Activated naive CD4-positive, alpha-beta T cell treated with anti-CD3 and anti-CD28 coated beads, Interleukin-2, amount 50 U/mL, for 24 hours (primary cell): ENCODE measurements around the gene DNAH7.

ENCODE experiments used
- H3K27ac Mint-ChIP-seq: one replicate; pipeline ENCODE4 v1.8.0; 2021; ENCODE audit warnings: mild to moderate bottlenecking, mixed read lengths
- H3K27me3 Mint-ChIP-seq: one replicate; pipeline ENCODE4 v1.8.0; 2021; ENCODE audit warnings: mixed read lengths
- H3K36me3 Mint-ChIP-seq: one replicate; pipeline ENCODE4 v1.8.0; 2021; ENCODE audit warnings: mixed read lengths
- H3K4me1 Mint-ChIP-seq: one replicate; pipeline ENCODE4 v1.8.0; 2021; ENCODE audit warnings: mixed read lengths
- H3K4me3 Mint-ChIP-seq: one replicate; pipeline ENCODE4 v1.8.0; 2021; ENCODE audit warnings: mild to moderate bottlenecking, mixed read lengths
- H3K9me3 Mint-ChIP-seq: one replicate; pipeline ENCODE4 v1.8.0; 2021; ENCODE audit warnings: mixed read lengths

Gene DNAH7

DNA sequence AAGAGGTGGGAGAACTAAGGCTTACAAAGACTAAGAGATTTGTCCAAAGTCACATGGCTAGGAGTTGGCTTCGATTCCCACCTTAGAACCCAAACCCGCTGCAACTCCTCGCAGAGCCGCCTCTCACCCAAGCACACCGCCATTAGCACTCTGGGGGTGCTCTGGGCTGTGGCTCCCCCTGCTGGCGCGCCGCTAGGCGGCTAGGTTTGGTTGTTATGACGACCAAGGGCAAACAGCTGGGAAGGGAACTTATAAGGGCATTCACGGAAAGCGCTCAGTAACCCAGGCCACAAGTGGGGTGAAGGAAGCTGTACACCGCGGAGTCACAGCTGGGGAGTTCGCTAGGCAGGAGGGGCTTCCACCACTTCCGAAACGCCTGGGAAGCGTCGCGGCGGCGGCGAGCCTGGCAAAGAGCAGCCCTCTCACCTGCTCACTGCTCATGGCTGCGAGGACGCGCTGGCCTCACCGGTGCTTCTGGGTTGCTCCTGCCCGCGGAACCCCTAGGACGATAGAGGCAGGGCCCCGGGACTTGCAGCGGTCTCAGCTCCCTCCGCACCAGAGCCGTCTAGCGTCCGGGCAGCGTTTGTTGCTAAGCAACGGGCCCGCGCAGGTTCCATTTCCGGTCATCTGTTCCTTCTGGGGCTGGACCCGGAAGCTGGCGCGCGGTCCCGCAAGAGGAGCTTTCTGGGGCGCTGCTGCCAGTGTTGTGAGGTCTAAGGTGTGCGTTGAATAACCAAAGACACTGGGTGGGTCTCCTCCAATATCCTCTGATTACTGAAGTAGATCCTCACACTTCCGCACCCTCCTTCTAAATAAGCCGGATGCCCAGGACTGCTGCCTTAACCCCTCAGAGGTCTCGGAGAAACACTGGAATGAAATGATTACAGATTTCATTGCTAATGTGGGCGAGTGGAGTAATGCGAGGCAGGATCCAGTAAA, at the start of gene DNAH7:
Gene DNAH7 (minus strand): TSS at position 567 of the 939 bp plus-strand sequence. CDS start 126 bp downstream, at position 441.
- H3K4me1 Mint-ChIP-seq: peaks cover 9% of the 10 kb centered on the region
- H3K27me3 Mint-ChIP-seq: no peaks in the 10 kb centered on the region
- H3K9me3 Mint-ChIP-seq: no peaks in the 10 kb centered on the region
- H3K27ac Mint-ChIP-seq: no peak within 1 kb of the TSS
- H3K36me3 Mint-ChIP-seq: no peaks in the 10 kb centered on the region
- H3K4me3 Mint-ChIP-seq: peak within 1 kb of the TSS; percentile 84

DNA sequence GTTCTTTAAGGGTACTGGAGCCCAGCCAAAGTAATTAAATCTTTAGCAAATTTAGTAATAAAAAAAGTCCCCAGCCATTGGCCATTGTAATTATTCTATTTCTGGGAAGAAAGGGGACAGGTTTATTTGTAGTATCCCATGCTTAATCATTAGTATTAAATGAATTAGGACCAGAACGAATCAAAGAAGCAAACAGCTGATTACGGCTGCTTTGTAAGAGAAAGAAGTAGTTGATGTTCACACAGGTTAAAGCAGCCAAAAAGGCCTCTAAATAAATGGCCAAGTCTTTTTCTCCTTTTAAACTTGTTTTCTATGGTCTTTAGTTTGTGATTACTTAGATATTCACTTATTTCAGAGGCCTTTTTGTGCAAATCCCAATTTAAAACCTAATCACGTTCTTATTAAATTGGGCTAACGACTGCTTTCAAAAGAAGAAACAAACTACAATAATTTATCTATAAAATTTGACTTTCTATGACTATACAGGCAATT, 48.6 kb upstream of the DNAH7 start:
- peaks cover 5% of the 10 kb centered on the region for H3K9me3 Mint-ChIP-seq
- H3K36me3 Mint-ChIP-seq: peaks cover 3% of the 10 kb centered on the region
- H3K27me3 Mint-ChIP-seq: no peaks in the 10 kb centered on the region
- peaks cover 13% of the 10 kb centered on the region for H3K4me1 Mint-ChIP-seq
- no peak overlapping the region for H3K27ac Mint-ChIP-seq
- H3K4me3 Mint-ChIP-seq: no peak overlapping the region

DNA sequence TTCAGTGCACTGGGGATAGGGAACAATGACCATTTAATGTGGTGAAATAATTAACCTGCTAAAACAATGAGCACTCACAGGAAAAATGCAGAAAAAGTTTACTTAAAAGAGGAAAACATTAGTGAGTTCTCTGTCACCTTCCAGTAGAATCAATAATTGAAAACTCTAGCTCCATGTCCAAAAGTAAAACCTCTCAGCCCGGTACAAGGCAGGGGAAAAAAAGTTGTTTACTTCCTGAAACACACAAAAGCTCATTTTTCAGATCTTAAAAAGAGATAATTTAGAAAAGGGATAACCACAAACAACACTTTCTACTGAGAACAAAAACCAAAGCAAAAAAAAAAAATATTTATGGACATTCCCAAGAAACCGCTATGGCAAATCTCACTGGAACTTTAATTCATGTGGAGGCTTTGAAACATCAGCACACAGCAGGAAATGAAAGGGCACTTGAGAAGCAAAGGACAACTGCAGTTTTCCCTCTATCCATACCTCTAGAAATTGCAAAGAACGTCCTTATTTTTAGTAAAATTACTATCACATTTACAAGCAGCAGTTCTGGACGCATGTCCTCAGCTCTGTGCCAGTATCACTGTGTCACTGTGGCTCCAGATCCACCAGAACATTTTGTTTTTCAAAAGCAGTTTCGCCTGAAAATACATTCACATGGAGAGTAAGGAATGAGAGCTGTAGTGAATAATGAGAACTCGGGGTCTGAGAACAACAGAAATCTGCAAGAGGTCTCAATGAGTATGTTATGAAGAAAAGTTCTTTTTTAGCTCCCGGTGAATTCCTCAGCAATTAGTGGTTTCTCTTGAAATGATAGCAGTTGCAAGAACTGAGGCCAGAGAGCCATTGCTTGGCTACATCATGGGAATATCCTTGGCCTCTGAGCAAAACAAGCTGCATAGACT, 44.7 kb upstream of the DNAH7 start:
- H3K27ac Mint-ChIP-seq: no peak overlapping the region
- no peaks in the 10 kb centered on the region for H3K27me3 Mint-ChIP-seq
- no peaks in the 10 kb centered on the region for H3K9me3 Mint-ChIP-seq
- peaks cover 17% of the 10 kb centered on the region for H3K4me1 Mint-ChIP-seq
- H3K4me3 Mint-ChIP-seq: no peak overlapping the region
- no peaks in the 10 kb centered on the region for H3K36me3 Mint-ChIP-seq

DNA sequence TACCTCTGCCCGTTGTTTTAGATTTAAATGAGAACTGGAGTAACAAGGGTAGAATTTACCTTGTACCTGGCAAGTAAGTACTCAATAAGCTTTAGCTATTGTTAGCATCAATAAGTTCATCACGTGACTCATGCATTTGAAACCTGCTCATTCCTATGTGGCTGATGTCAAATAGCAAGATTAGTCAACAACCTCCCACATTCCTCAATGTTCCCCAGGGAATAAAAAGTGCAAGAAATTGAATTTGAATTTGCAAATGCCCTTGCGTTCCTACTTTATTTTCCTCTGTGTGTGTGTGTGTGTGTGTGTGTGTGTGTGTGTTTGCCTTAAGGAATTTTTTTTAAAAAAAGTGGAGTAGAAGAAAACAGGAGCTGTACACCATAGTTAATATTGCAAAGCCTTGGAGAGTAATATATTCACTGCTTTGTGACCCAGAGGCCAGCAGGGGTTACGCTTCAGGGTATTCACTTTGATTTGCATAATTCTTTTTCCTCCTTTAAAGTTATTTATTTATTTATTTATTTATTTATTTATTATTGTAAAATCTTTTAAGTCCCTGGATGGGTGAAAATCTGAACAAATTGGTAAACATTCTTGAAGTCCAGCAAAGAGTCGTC, 43.9 kb upstream of the DNAH7 start:
- no peaks in the 10 kb centered on the region for H3K36me3 Mint-ChIP-seq
- H3K9me3 Mint-ChIP-seq: no peaks in the 10 kb centered on the region
- peaks cover 17% of the 10 kb centered on the region for H3K4me1 Mint-ChIP-seq
- no peak overlapping the region for H3K27ac Mint-ChIP-seq
- H3K27me3 Mint-ChIP-seq: no peaks in the 10 kb centered on the region
- no peak overlapping the region for H3K4me3 Mint-ChIP-seq

DNA sequence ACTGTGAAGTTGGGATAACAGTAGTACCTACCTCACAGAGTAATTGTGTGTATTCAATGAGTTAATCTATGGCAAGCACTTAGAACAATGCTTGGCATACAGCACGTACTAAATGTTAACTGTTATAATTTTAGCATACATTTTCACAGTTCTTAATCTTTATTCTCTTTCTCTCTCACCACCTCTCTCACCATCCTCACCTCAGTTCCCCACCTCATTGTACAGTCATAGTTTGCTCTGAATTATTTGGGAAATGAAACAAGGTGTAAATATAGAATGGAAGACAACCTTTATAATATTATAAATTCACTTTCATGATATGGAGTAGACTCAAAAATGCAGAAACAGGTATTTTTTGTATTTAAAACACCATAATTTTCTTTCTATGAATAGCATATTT, 40.0 kb upstream of the DNAH7 start:
- Mint-ChIP-seq H3K27me3 (no peaks in the 10 kb centered on the region), H3K4me1 (peaks cover 32% of the 10 kb centered on the region), H3K4me3 (no peak overlapping the region)

DNA sequence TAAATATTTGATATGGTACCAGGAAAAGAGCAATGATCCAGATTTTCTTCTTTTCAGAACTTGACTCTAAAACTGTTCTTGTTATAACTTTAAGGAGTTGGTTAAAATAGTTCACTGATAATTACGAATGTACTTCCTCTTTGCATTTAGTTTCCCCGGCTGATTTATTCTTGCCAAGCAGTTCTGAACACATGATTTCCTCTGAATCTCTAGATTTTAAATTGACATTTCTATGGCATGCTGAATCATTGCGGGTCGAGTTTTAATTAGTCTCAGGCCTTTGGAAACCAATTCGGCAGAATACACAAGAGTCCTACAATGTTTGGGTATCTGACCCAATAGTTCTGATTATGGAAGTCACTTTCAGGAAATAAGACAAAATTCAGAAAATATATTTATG, 37.3 kb upstream of the DNAH7 start:
- Mint-ChIP-seq H3K27me3 (no peaks in the 10 kb centered on the region), H3K4me3 (peak overlapping the region; percentile 77), H3K4me1 (peaks cover 38% of the 10 kb centered on the region), H3K9me3 (peaks cover 5% of the 10 kb centered on the region), H3K36me3 (peaks cover 2% of the 10 kb centered on the region), H3K27ac (peak overlapping the region; percentile 90)

More for the DNA sequence above, 40.0 kb upstream of the DNAH7 start:
- Mint-ChIP-seq H3K9me3 (no peaks in the 10 kb centered on the region), H3K36me3 (peaks cover 2% of the 10 kb centered on the region), H3K27ac (no peak overlapping the region)

DNA sequence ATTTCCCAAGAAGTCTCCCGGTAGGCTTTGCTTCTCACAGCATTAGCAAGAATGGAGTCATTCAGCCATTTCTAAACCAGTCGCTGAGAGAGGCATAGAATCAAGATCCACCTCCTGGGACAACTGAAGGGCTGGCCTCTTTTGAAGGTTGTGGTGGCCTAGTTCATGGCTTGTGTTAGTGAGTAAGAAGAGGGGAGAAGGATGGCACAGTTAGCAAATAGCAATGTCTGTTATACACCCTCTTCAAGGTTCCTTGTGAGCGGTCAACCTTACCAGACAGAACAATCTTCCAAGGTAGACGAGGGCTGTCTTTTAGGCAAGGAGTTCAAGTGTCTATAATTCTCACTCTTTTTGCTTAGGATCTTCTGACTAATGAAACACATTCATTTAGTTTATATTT, 35.4 kb upstream of the DNAH7 start:
- Mint-ChIP-seq H3K27me3 (no peaks in the 10 kb centered on the region), H3K9me3 (peaks cover 5% of the 10 kb centered on the region), H3K4me1 (peaks cover 43% of the 10 kb centered on the region), H3K27ac (no peak overlapping the region), H3K4me3 (no peak overlapping the region), H3K36me3 (peaks cover 2% of the 10 kb centered on the region)

DNA sequence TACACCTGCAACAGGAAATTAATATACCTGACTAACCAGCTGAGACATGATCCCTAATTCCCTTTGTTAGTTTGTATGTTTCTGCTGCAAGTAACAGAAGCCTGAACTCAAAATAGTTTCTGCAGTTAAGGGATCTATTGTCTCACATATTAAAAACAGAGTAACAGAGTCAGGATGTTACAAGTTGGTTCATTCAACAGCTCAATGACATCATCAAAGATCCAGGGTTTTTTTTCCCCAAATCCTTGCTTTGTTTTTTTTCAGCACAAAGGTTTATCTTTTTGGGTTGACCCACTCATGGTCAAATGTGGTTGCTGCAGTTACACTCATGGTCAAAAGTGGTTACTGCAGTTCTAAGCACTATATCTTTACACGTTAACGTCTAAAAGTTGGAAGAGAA, 35.0 kb upstream of the DNAH7 start:
- Mint-ChIP-seq H3K27me3 (no peaks in the 10 kb centered on the region), H3K36me3 (peaks cover 2% of the 10 kb centered on the region), H3K4me1 (peaks cover 43% of the 10 kb centered on the region), H3K27ac (no peak overlapping the region), H3K9me3 (peaks cover 5% of the 10 kb centered on the region), H3K4me3 (no peak overlapping the region)

DNA sequence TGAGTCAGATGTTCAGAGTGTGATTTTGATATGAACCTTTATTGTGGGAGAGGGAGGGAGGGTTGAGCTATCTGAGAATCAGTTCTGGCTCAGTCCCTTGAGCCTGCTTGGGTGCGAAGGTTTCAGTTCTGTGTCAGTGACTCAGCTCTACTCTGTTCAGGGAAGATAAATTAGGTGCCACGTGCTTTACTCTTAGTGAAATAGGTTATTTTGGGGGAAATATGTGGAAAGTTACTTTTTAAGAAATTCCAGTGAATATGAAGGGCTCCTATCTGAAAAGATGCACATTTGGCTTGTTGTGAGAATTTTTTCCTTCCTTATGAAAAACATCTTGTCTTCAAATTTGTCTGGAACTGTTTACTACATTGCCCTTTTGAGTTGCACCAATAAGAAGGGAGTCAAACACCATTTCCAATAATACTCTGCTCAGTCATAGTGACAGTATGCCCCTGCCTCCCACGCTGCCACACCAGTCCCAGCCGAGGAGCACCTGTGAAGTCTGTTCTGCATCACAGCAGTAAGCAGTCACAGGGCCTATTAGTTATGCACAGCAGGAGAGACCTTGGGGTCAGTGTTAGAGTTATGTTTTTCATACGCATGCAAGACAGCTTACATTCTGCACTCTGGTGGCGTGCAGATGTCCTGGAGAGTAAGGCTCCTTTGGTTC, 32.8 kb upstream of the DNAH7 start:
- Mint-ChIP-seq H3K4me1 (peaks cover 40% of the 10 kb centered on the region), H3K9me3 (peaks cover 5% of the 10 kb centered on the region), H3K27ac (peak overlapping the region; percentile 66), H3K36me3 (no peaks in the 10 kb centered on the region), H3K27me3 (no peaks in the 10 kb centered on the region), H3K4me3 (no peak overlapping the region)

- peaks cover 5% of the 10 kb centered on the region for H3K9me3 Mint-ChIP-seq
- H3K27ac Mint-ChIP-seq: no peak overlapping the region
Measured at GRCh38 chr2:196099916-196100315, 31.3 kb upstream of the DNAH7 start.

GRCh38 chr2:196097864-196098660, 29.4 kb upstream of the DNAH7 start:
- H3K4me1 Mint-ChIP-seq: peaks cover 24% of the 10 kb centered on the region
- peaks cover 10% of the 10 kb centered on the region for H3K9me3 Mint-ChIP-seq
- H3K27ac Mint-ChIP-seq: no peak overlapping the region

More at GRCh38 chr2:196099916-196100315, 31.3 kb upstream of the DNAH7 start:
- peaks cover 26% of the 10 kb centered on the region for H3K4me1 Mint-ChIP-seq
- H3K36me3 Mint-ChIP-seq: no peaks in the 10 kb centered on the region
- no peak overlapping the region for H3K4me3 Mint-ChIP-seq
- no peaks in the 10 kb centered on the region for H3K27me3 Mint-ChIP-seq

GRCh38 chr2:196096982-196097745, 28.5 kb upstream of the DNAH7 start:
- Mint-ChIP-seq H3K4me3 (no peak overlapping the region), H3K36me3 (peaks cover 9% of the 10 kb centered on the region), H3K27me3 (no peaks in the 10 kb centered on the region), H3K4me1 (peaks cover 15% of the 10 kb centered on the region), H3K27ac (no peak overlapping the region), H3K9me3 (peaks cover 5% of the 10 kb centered on the region)

More at GRCh38 chr2:196097864-196098660, 29.4 kb upstream of the DNAH7 start:
- Mint-ChIP-seq H3K27me3 (no peaks in the 10 kb centered on the region), H3K36me3 (peaks cover 8% of the 10 kb centered on the region), H3K4me3 (no peak overlapping the region)

DNA sequence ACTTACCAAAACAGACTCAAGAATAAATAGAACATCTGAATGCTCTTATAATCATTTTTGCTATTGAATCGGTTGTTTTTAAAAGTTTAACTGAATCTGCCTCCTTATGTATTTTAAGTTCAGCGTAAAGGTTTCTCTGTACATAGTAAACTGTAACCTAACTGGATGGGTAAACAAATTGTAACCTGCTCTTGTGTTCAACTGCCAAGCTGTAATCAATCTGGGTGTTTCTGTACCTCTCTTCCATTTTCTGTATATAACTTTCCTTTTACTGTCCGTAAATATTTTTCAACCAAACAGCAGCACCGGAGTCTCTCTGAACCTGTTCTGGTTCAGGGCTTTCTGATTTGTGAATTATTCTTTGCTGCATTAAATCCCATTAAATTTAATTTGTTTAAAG, 27.6 kb upstream of the DNAH7 start:
- Mint-ChIP-seq H3K27ac (no peak overlapping the region), H3K36me3 (peaks cover 10% of the 10 kb centered on the region), H3K4me1 (peaks cover 9% of the 10 kb centered on the region), H3K4me3 (no peak overlapping the region), H3K27me3 (no peaks in the 10 kb centered on the region), H3K9me3 (peaks cover 5% of the 10 kb centered on the region)
